ENCODE results near the gene TOX2.
A peak's percentile ranks its signal among the peaks of the same experiment; 100 is the strongest.

The TOX2 gene

DNA sequence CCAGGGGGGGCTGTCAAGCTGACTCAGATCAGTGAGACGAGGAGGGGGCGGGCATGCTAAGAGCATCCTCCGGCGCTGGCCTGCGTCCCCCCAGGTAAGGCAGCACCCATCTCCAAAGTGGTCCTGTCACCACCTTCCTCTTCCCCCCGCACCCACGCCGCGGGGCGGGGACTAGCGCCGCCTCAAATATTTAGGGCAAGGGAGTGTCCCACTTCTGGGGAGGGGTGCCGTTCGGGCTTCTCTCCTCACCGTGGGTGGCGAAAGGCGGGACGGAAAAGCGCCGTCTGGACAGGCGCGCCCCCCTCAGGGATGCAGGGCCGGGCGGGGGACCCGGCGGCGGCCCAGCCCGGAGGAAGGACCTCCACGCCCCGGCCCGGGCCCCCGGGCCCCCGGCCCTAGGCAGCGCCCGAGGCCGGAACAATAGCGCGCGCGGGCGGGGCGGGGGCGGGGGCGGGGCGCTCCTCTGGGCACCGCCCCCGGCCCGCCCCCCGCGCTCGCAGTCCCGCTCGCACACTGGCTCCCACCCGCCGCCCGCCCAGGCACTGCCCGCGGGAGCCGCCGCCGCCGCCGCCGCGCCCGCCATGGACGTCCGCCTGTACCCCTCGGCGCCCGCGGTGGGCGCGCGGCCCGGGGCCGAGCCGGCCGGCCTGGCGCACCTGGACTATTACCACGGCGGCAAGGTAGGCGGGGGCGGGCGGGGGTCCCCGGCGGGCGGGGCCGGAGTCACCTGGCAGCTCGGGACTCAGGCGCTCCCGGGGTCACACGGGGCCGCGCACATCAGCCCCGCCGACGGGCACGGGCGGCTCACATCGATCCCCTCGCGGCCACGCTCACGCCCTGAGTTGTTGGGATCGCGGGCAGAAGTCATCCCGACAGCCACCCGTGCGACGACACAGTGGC, at the start of gene TOX2:
TOX2 (plus strand) TSS at position 542 of the 900 bp plus-strand sequence; CDS start at position 582, 40 bp downstream.
- DNase-seq (ENCODE audit: low spot score), result peak; percentile 53

- DNase-seq (ENCODE audit: low spot score), result no peak
These were observed 46.6 kb upstream of the TOX2 start for GRCh38 chr20:43868091-43868490.

DNA sequence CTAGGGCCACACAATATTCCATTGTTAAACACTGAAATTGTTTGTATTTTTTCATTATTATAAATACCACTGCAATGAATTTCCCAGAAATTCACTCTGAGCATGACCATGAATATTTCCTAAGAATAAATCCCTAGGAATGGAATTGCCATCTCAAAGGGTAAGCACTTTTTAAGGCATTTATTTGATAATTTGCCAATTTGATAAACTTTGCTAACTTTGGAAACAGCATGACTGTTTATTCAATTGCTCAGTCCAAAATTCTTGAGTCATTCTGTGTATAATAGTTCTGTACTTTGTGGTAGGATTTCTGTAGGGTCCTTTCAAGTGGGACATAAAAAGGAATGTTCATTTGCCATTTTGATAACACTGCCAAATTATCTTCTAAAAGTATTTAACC, 44.2 kb upstream of the TOX2 start:
- no peak for DNase-seq (ENCODE audit: low spot score)

- DNase-seq (ENCODE audit: low spot score), result no peak
These were observed 35.9 kb upstream of the TOX2 start for GRCh38 chr20:43878776-43879175.

- DNase-seq (ENCODE audit: low spot score), result no peak
These were observed 20.7 kb upstream of the TOX2 start for GRCh38 chr20:43893930-43894329.

GRCh38 chr20:43894491-43894890, 20.2 kb upstream of the TOX2 start:
- no peak for DNase-seq (ENCODE audit: low spot score)

DNA sequence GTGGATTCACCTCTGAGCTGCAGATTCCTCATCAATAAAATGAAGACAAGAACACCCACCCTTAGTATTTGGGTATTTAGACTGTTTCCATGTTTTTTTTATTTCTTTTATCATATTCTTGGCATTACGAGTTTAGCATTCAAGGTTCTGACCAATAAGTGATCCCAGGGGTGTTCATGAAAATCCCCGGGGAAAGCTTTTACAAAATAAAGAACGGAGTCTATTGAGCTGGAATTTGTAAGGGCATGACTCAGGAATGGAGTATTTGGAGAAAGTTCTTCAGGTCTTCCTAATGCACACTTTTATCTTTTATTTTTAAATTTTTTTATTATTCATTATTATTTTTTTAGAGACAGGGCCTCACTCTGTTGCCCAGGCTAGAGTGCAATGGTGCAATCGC, 19.4 kb upstream of the TOX2 start:
- no peak for DNase-seq (ENCODE audit: low spot score)

GRCh38 chr20:43899274-43900120, 15.2 kb upstream of the TOX2 start:
- no peak for DNase-seq (ENCODE audit: low spot score)

- DNase-seq (ENCODE audit: low spot score), result no peak
These were observed 14.6 kb upstream of the TOX2 start for GRCh38 chr20:43900121-43900466.

GRCh38 chr20:43900496-43900895, 14.2 kb upstream of the TOX2 start:
- no peak for DNase-seq (ENCODE audit: low spot score)

DNA sequence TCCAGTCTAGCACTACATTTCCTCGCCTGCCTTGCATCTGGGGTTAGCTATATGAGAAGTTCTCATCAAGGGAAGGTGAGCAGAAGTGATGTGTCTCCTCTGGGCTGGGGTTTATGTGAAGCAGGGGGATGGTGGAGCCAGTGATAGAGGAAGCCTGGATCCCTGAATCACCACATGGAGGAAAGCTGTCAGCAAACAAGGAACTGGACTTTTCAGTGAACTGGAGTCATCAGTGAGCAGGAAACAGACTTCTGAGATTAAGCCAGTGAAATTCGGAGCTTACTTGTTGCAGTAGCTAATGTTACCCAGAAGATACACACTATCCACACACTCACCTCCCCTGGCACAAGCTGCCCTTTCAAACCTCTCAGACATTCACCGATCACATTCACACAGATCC, 13.4 kb upstream of the TOX2 start:
- DNase-seq (ENCODE audit: low spot score), result no peak

GRCh38 chr20:43903953-43904826, 10.5 kb upstream of the TOX2 start:
- no peak for DNase-seq (ENCODE audit: low spot score)

GRCh38 chr20:43904827-43905177, 9.8 kb upstream of the TOX2 start:
- DNase-seq (ENCODE audit: low spot score), result no peak

GRCh38 chr20:43906505-43907034, 8.1 kb upstream of the TOX2 start:
- no peak for DNase-seq (ENCODE audit: low spot score)

DNA sequence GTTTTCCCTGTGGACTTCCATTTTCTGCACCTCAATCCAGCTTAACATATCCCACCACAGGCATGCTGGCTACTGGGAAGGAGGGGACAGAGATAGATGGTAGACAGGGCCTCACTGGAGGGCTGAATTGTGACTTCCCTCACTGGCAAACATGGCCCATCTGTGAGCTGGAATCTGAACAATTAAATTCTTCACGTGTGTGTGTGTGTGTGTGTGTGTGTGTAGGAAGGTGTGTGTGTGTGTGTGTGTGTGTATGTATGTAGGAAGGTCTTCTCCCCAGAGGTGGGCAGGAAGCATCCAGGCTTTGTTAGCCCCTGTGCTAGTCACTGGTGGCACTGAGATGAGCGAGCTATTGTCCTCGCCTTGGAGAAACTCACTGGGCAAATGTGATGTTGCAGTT, 5.4 kb upstream of the TOX2 start:
- DNase-seq (ENCODE audit: low spot score), result no peak

DNA sequence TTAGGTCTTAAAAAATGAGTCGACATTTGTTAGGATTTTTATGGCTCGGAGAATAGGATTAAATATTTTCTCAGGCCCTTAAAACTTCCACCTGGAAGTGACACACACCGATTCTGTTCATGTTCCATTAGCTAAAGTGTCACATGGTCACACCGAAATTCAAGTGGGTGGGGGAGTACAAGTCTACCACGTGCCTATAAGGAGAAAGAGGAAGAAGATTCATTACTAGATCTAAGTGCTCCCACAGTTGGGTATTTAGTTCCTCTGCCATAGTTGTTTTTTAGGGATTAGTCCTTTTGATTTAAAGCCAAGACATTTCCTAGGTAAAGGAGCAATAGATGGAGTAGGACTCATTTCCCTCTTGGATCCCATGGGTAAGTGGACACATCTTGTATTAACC, 4.9 kb upstream of the TOX2 start:
- no peak for DNase-seq (ENCODE audit: low spot score)

GRCh38 chr20:43910564-43910963, 4.1 kb upstream of the TOX2 start:
- DNase-seq (ENCODE audit: low spot score), result no peak

DNA sequence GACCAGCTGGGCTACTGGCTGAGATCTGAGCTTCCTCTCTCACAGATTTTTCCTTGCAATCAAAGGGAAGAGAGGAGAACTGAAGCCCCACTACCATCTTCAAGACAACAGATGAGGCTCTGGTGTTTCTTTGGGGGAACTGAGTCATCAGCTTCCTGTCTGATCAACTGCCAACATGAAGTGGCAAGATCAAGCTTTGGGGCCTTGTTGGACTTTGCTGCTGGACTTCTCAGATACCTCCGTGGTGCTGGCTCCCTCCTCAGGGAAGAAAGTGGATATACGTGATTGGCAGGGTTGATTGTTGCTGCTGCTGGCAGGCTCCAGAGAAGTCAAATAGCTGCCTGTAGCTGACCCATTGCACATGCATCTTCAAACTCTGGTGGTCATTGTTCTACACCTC, 3.6 kb upstream of the TOX2 start:
- DNase-seq (ENCODE audit: low spot score), result peak; percentile 51

- peak; percentile 47 for DNase-seq (ENCODE audit: low spot score)
These were observed 1.2 kb upstream of the TOX2 start for GRCh38 chr20:43913291-43914025.

- DNase-seq (ENCODE audit: low spot score), result peak; percentile 30
These were observed 790 bp downstream of the TOX2 start for GRCh38 chr20:43915211-43916072.

Data from SW480 (cell line).